Thyroid gland (tissue), 4 donors: ENCODE measurements around the gene GAL3ST2.

Experiments used
- CTCF ChIP-seq, 6 experiments: fragments of 200-600 bp in 3 of 6; fragments of 450-650 bp in 3 of 6; sonication (generic) in 3 of 6; IDR thresholded peaks; one replicate each; pipeline ENCODE4 v1.5.1; 2016 to 2019; ENCODE audit warnings: antibody characterized with exemption in 6 of 6, mild to moderate bottlenecking in 2 of 6, inconsistent platforms in 1 of 6, moderate library complexity in 1 of 6
- POLR2A ChIP-seq, 2 donors: fragments of 450-650 bp; IDR thresholded peaks; one replicate each; pipeline ENCODE4 v1.6.1; 2017; ENCODE audit warnings: antibody characterized with exemption in 2 of 2, mild to moderate bottlenecking in 2 of 2, moderate library complexity in 1 of 2

- TF ChIP-seq POLR2A (IDR thresholded peaks at IDR 0.05) (no peak), CTCF (IDR thresholded peaks at IDR 0.05) (peak in 3 of 6 experiments; percentile 23 to 34 (median 33))
Measured at GRCh38 chr2:241844066-241844728, 67.6 kb downstream of the GAL3ST2 start.
